GM13977 (cell line): ENCODE measurements around the gene ZIC1.

Source experiments
- DNase-seq: peaks from one replicate; pipeline ENCODE4 v3.0.0; 2012; ENCODE audit warnings: low spot score
- in situ Hi-C: fragments of 300-500 bp; cut with MboI; formaldehyde crosslinking; loops from one replicate; pipeline ENCODE4 v1.12.0; 2022; ENCODE audit warnings: low sequenced_read_pairs, low pct_unique_long_range_greater_than_20kb, mixed read lengths, inconsistent platforms; ENCODE audit not compliant: unreplicated experiment
- TF ChIP-seq, protein P1 (sequence below): IDR thresholded peaks from 2 replicates; pipeline ENCODE4 v1.5.1; 2012; ENCODE audit warnings: mild to moderate bottlenecking, control low read depth; ENCODE audit not compliant: insufficient read depth; ENCODE audit errors: extremely low read depth, missing control alignments

The ZIC1 gene

DNA sequence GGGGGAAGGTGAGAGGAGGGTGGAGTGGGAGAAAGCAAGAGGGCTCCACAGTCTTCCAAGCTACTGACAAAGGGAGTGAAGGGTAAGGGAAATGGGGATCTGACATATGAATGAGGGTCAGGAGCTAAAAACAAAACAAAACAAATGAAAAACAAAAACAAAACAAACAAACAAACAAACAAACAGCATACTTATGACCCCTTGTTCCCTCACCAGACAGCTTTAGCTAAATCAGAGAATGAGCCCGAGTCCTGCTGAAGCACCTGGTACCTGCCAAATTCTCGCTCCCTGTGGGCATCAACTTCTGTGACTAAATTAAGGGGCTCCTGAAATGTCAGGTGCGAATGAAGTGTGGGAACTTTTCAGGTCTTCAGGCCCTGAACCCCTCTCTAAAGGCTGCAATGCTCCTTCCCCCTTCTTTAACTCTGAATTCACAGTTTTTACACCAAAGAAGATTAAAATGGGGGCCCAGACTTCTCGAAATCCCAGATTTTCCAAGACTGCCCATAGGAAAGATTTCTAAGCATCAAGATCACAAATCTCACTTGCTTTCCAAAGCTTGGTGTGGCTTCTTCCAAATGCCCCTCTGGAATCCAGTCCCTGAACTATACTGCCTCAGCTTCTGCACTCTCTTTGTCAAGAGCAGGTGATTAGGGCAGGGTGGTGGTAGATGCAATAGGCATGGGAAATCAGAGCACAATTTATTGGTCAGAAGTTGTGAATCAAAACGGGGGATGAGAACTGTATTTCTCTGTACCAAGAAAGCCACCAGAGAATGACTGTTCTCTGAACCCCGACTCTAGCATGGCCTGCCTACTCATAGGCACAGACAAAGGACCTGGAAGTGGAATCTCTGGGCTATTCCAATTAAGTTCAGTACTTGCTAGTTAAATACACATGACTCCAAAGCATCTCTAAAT is 43.7 kb upstream of the ZIC1 start:
- no peak for DNase-seq
- TF ChIP-seq, protein P1, sequence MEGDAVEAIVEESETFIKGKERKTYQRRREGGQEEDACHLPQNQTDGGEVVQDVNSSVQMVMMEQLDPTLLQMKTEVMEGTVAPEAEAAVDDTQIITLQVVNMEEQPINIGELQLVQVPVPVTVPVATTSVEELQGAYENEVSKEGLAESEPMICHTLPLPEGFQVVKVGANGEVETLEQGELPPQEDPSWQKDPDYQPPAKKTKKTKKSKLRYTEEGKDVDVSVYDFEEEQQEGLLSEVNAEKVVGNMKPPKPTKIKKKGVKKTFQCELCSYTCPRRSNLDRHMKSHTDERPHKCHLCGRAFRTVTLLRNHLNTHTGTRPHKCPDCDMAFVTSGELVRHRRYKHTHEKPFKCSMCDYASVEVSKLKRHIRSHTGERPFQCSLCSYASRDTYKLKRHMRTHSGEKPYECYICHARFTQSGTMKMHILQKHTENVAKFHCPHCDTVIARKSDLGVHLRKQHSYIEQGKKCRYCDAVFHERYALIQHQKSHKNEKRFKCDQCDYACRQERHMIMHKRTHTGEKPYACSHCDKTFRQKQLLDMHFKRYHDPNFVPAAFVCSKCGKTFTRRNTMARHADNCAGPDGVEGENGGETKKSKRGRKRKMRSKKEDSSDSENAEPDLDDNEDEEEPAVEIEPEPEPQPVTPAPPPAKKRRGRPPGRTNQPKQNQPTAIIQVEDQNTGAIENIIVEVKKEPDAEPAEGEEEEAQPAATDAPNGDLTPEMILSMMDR = no peak
- in situ Hi-C loops = no loop called here

DNA sequence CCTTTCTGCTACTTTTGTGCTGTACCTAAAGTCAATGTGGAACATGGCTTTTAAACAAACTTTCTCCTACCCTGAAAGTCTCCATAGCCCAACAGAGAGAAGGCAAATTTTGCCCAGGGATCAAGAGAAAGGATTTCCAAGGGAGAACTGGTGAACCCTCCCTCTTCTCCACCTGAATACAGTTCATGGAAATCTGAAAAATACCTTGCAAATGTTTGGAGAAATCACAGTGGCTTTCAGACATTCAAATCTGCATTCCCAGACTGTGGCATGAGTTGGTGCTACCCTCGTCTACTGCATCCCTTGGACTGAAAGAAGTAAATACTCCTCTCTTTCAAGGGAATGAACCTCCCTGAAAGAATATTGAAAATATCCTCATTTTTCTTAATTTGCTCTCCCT is 41.5 kb upstream of the ZIC1 start:
- no peak for DNase-seq
- in situ Hi-C loops = no loop called here
- TF ChIP-seq, protein P1 = no peak

DNA sequence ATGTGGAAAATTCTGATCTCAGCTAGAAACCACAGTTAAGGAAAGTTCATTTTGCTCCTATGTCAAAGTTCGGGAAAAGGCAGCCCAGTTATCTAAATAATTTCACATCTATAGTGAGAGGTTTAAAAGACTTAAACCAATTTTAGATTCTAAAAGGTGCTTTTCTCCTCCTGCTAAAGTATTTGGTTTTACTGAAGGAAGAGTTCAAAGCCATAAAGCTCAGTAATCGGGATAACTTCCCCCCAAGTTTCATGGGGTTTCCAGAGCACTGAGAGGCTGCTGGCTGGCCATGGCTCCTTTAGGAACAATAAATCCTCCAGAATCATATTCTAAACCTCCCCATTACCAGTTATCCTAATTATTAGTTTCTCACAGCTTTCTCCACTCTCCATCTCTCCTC is 41.0 kb upstream of the ZIC1 start:
- in situ Hi-C loops = no loop called here
- TF ChIP-seq, protein P1 = no peak
- DNase-seq = no peak

DNA sequence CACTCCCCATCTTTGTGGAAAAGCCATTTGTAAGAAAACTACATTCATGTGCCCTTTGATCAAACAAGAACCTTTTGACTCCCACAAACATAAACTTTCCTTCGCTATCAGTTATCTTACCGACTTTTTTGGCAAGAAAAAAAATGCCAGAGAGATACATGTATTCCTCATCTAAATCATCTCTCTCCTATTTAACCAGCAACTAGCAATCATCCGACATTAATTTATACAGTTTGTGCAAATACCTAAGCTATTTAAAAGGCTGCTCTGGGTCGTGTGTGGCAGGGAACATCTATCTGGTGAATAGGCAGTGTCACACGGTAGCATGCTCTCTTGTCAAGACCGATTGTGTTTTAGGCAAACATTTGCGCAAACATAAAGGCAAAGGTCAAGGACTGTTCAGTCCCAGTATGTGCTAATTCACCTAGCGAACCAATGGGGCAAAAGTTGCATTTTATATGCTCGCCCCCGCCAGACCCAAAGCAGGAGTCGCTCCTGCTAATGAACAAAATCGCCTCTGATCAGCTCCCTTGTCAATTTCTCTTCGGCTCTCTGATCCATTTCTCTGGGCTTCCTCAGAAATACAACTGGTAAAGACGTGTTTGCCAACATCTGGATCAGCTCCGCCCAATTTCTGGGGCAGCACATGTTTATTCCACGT is 40.5 kb upstream of the ZIC1 start:
- in situ Hi-C loops = no loop called here
- TF ChIP-seq, protein P1 = no peak
- DNase-seq = no peak

DNA sequence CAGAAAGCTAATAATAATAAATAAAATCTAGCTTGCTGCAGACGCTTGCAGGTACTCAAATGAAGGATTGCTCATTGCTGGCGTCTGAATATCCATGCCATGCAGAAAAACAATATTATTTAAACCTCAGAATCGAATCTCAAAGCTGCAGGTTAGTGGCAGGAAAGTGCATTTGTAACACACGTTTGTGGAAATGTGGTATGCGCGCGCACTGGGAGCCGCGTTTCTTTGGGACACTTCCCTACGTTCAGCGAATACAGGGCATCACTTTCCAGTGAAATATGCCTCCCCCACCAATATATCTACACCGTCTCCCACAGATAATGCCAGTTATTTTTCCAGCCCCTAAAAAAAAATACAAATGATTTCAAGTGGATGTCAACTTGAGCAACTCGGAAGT is 39.9 kb upstream of the ZIC1 start:
- TF ChIP-seq, protein P1 = no peak

DNA sequence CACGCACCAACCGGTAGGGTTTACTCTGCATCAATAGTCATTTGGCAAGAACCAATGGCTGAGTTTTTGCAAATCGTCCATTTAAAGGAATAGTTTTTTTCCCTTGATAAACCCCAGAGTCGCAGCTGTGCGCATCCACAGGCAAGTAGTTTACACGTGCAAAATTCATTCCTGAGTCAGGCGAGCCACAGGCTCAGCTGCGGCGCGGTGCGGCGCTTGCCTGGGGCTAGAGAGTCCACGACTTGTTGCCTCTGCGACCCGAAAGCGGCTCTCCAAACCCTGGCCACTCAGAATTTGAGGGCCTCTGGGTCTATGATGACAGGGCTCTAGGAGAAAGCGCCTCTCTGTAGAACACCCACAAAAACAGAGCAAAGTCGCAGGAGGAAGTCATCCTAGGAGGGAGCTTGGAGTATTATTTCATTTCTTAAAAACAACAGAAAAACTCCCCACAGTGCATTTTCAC is 39.5 kb upstream of the ZIC1 start:
- in situ Hi-C loops = no loop called here
- no peak for DNase-seq
- TF ChIP-seq, protein P1 = no peak

More for the DNA sequence above, 39.9 kb upstream of the ZIC1 start:
- no peak for DNase-seq
- in situ Hi-C loops = no loop called here
